GM18867 (cell line): ENCODE measurements around the gene FBH1.
"Not testable (repeated sequence)": the region's sequence is repeated elsewhere in the genome, so short reads cannot be mapped to it uniquely, and the experiment has no call there.

Experiments
- ATAC-seq: cut with Tn5 transposase; IDR thresholded peaks from one replicate; pipeline ENCODE4 v1.9.1; 2021; ENCODE audit warnings: mild to moderate bottlenecking, moderate library complexity; ENCODE audit not compliant: unreplicated experiment

The FBH1 gene

GRCh38 chr10:5938291-5938690 is 48.2 kb downstream of the FBH1 start:
- ATAC-seq = no peak

GRCh38 chr10:5940807-5941218 is 50.8 kb downstream of the FBH1 start:
- ATAC-seq = no peak

GRCh38 chr10:5941579-5941978 is 51.5 kb downstream of the FBH1 start:
- no peak for ATAC-seq

- no peak for ATAC-seq
Measured at GRCh38 chr10:5942001-5942400, 52.0 kb downstream of the FBH1 start.

- no peak for ATAC-seq
Measured at GRCh38 chr10:5942474-5942873, 52.4 kb downstream of the FBH1 start.

GRCh38 chr10:5943536-5943935 is 53.5 kb downstream of the FBH1 start:
- no peak for ATAC-seq

- no peak for ATAC-seq
Measured at GRCh38 chr10:5944389-5945189, 54.5 kb downstream of the FBH1 start.

GRCh38 chr10:5945190-5945509 is 55.1 kb downstream of the FBH1 start:
- ATAC-seq = no peak

- no peak for ATAC-seq
Measured at GRCh38 chr10:5945561-5946418, 55.7 kb downstream of the FBH1 start.

- ATAC-seq = not testable (repeated sequence)
Measured at GRCh38 chr10:5946419-5946775, 56.4 kb downstream of the FBH1 start.

GRCh38 chr10:5946786-5947185 is 56.7 kb downstream of the FBH1 start:
- ATAC-seq = no peak

GRCh38 chr10:5947471-5948207 is 57.6 kb downstream of the FBH1 start:
- no peak for ATAC-seq

GRCh38 chr10:5948208-5948585 is 58.2 kb downstream of the FBH1 start:
- ATAC-seq = no peak

- ATAC-seq = no peak
Measured at GRCh38 chr10:5949009-5949759, 59.1 kb downstream of the FBH1 start.

GRCh38 chr10:5951167-5951711 is 61.2 kb downstream of the FBH1 start:
- ATAC-seq = no peak

GRCh38 chr10:5951721-5952407 is 61.8 kb downstream of the FBH1 start:
- no peak for ATAC-seq

- no peak for ATAC-seq
Measured at GRCh38 chr10:5952731-5953385, 62.8 kb downstream of the FBH1 start.

- no peak for ATAC-seq
Measured at GRCh38 chr10:5953676-5954075, 63.6 kb downstream of the FBH1 start.

GRCh38 chr10:5956146-5956936 is 66.3 kb downstream of the FBH1 start:
- no peak for ATAC-seq
